Loucy (cell line): ENCODE measurements around the gene CCZ1.
"Not testable (repeated sequence)": the region's sequence is repeated elsewhere in the genome, so short reads cannot be mapped to it uniquely, and the experiment has no call there.

ENCODE experiments used
- H2AFZ ChIP-seq: fragments of 200-600 bp; sonication (generic); 2 replicates; pipeline ENCODE4 v1.6.0; 2016; ENCODE audit warnings: antibody characterized with exemption, mild to moderate bottlenecking, low read length, moderate library complexity
- H3F3A ChIP-seq: fragments of 200-600 bp; 2 replicates; pipeline ENCODE4 v1.6.0; 2016; ENCODE audit warnings: antibody characterized with exemption, low read depth, mild to moderate bottlenecking
- H3K27me3 ChIP-seq: fragments of 200-600 bp; sonication (generic); 2 replicates; pipeline ENCODE4 v1.6.1; 2014; ENCODE audit warnings: low read length, mild to moderate bottlenecking; ENCODE audit not compliant: insufficient read depth, poor library complexity, severe bottlenecking
- H3K36me3 ChIP-seq: fragments of 200-600 bp; sonication (generic); 2 replicates; pipeline ENCODE4 v1.6.1; 2016; ENCODE audit warnings: low read length; ENCODE audit not compliant: insufficient read depth
- H3K4me1 ChIP-seq: fragments of 200-600 bp; sonication (generic); 2 replicates; pipeline ENCODE4 v1.5.1; 2014; ENCODE audit warnings: low read length, mild to moderate bottlenecking; ENCODE audit not compliant: insufficient read depth, poor library complexity, severe bottlenecking
- H3K4me2 ChIP-seq: fragments of 200-600 bp; sonication (generic); 2 replicates; pipeline ENCODE4 v1.6.0; 2014; ENCODE audit warnings: antibody characterized with exemption, low read length, low read depth, mild to moderate bottlenecking; ENCODE audit not compliant: poor library complexity, severe bottlenecking
- H3K4me3 ChIP-seq: fragments of 200-600 bp; sonication (generic); 2 replicates; pipeline ENCODE4 v1.5.1; 2014; ENCODE audit warnings: low read length, mild to moderate bottlenecking, mixed read lengths; ENCODE audit not compliant: poor library complexity, severe bottlenecking
- H3K79me2 ChIP-seq: fragments of 200-600 bp; sonication (generic); 2 replicates; pipeline ENCODE4 v1.6.1; 2014; ENCODE audit warnings: low read length; ENCODE audit not compliant: insufficient read depth
- H3K9ac ChIP-seq: fragments of 200-600 bp; sonication (generic); 2 replicates; pipeline ENCODE4 v1.6.0; 2014; ENCODE audit warnings: mild to moderate bottlenecking, low read depth, low read length, moderate library complexity; ENCODE audit not compliant: poor library complexity, severe bottlenecking
- H3K9me2 ChIP-seq: fragments of 200-600 bp; sonication (generic); replicated peaks from 2 replicates; pipeline ENCODE4 v1.6.1; 2016; ENCODE audit warnings: low read depth, low read length, mixed read lengths
- H3K9me3 ChIP-seq: fragments of 200-600 bp; sonication (generic); 2 replicates; pipeline ENCODE4 v1.6.1; 2014; ENCODE audit warnings: mild to moderate bottlenecking, antibody characterized with exemption, low read length, low read depth; ENCODE audit not compliant: insufficient read depth
- H4K20me1 ChIP-seq: fragments of 200-600 bp; sonication (generic); 2 replicates; pipeline ENCODE4 v1.6.0; 2014; ENCODE audit warnings: antibody characterized with exemption, low read length, mild to moderate bottlenecking; ENCODE audit not compliant: insufficient read depth, poor library complexity, severe bottlenecking
- EZH2phosphoT487 ChIP-seq: fragments of 200-600 bp; IDR thresholded peaks from 2 replicates; pipeline ENCODE4 v1.6.1; 2018; ENCODE audit warnings: antibody characterized with exemption, mild to moderate bottlenecking, moderate library complexity, borderline replicate concordance
- TF ChIP-seq, protein P1 (sequence below): fragments of 200-600 bp; sonication (generic); conservative IDR thresholded peaks from 2 replicates; pipeline ENCODE4 v1.5.1; 2014; ENCODE audit warnings: mild to moderate bottlenecking, antibody characterized with exemption, low read length

Gene CCZ1

DNA sequence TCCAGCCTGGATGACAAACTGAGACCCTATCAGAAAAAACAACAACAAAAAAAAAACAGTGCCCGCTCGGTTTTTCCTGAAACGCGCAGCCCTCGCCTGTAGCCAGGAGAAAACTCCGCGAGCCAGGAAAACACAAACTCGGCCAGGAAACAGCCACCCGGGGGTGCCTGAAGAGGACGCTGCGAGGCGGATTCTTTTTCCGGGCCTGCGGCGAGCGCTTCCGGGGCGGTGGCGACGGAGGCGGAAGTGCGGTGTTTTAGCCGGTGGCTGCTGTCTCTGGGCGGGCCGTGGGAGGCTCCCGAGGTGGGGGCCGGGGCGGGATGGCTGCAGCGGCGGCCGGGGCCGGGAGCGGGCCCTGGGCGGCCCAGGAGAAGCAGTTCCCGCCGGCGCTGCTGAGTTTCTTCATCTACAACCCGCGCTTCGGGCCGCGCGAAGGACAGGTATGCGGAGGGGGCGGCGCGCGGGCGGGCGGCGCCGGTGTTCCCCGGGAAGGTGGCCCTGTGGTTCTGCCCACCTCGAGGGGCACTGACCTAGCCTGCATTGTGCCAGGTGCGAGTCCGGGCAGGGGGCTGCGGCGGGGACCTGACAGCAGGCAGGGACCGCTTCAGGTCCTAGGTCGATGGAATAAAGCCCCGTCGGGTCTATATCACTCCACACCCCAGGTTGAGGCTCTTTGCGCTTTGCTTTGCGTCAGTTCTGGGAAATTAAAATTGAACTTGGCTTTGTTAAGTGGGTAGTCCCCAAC is at the start of gene CCZ1:
Gene CCZ1 (plus strand): TSS at position 254 of the 745 bp plus-strand sequence. CDS start 67 bp downstream, at position 321.
- H3K4me1 ChIP-seq, H3F3A ChIP-seq, H3K9ac ChIP-seq, H3K9me2 ChIP-seq, H3K27me3 ChIP-seq, H4K20me1 ChIP-seq, H3K79me2 ChIP-seq, H3K36me3 ChIP-seq, H3K9me3 ChIP-seq: not testable (repeated sequence)
- H3K4me3 ChIP-seq: peak within 1 kb of the TSS; percentile 70
- H2AFZ ChIP-seq: 0 out of 2 replicates have a peak within 1 kb of the TSS, but pooled peaks have one; percentile 43
- H3K4me2 ChIP-seq: peak within 1 kb of the TSS; percentile 46
- TF ChIP-seq, protein P1, sequence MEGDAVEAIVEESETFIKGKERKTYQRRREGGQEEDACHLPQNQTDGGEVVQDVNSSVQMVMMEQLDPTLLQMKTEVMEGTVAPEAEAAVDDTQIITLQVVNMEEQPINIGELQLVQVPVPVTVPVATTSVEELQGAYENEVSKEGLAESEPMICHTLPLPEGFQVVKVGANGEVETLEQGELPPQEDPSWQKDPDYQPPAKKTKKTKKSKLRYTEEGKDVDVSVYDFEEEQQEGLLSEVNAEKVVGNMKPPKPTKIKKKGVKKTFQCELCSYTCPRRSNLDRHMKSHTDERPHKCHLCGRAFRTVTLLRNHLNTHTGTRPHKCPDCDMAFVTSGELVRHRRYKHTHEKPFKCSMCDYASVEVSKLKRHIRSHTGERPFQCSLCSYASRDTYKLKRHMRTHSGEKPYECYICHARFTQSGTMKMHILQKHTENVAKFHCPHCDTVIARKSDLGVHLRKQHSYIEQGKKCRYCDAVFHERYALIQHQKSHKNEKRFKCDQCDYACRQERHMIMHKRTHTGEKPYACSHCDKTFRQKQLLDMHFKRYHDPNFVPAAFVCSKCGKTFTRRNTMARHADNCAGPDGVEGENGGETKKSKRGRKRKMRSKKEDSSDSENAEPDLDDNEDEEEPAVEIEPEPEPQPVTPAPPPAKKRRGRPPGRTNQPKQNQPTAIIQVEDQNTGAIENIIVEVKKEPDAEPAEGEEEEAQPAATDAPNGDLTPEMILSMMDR: 0 out of 2 replicates have a peak, but pooled peaks have one; percentile 11

DNA sequence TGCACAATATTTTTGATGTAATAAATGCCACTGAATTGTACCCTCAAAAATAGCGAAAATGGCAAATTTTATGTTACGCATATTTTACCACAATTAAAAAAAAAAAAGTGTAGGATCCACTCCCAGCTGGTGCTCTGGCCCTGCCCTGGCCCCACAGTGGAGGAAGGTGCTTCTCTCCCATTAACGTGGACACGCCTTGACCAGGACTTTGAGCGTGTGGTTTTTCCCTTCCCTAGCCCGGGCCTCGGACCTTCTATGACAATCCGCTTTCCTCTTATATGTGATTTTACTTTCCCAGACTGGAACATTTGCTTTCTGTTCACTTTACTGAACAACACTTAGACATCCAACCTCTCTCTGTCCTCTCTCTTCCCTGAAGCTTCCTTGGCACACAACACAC is 47.6 kb upstream of the CCZ1 start:
- no peak overlapping the region for H2AFZ ChIP-seq
- H3K4me2 ChIP-seq: no peak overlapping the region
- H3F3A ChIP-seq: no peaks in the 10 kb centered on the region
- no peaks in the 10 kb centered on the region for H4K20me1 ChIP-seq
- no peaks in the 10 kb centered on the region for H3K9me2 ChIP-seq
- H3K9me3 ChIP-seq: no peaks in the 10 kb centered on the region
- H3K79me2 ChIP-seq: no peaks in the 10 kb centered on the region
- TF ChIP-seq, protein P1: no peak
- TF ChIP-seq EZH2phosphoT487: no peak
- H3K4me3 ChIP-seq: no peak overlapping the region
- H3K36me3 ChIP-seq: no peaks in the 10 kb centered on the region
- H3K4me1 ChIP-seq: no peaks in the 10 kb centered on the region
- H3K9ac ChIP-seq: no peak overlapping the region
- H3K27me3 ChIP-seq: no peaks in the 10 kb centered on the region

DNA sequence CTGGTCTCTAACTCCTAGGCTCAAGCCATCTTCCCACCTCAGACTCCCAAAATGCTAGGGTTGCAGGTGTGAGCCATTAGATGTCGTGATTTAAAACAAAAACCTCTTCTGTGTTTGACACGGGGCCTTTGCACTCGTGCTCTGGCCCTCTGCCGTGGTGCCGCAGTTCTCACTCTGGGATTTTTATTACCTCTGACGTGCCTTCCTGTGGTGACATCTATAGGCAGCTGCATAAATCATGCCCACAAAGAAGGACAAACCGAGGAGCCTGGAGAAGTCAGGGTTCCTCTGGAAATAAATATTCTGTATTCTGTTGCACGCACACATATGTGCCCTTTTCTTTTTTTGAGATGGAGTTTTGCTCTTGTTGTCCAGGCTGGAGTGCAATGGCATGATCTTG is 43.8 kb upstream of the CCZ1 start:
- TF ChIP-seq EZH2phosphoT487: no peak
- TF ChIP-seq, protein P1: no peak
- H3F3A ChIP-seq: no peaks in the 10 kb centered on the region
- H3K9me2 ChIP-seq: no peaks in the 10 kb centered on the region
- H3K9me3 ChIP-seq: no peaks in the 10 kb centered on the region
- H2AFZ ChIP-seq: peak overlapping the region; percentile 69
- H4K20me1 ChIP-seq: no peaks in the 10 kb centered on the region
- H3K9ac ChIP-seq: no peak overlapping the region
- no peaks in the 10 kb centered on the region for H3K27me3 ChIP-seq
- no peaks in the 10 kb centered on the region for H3K79me2 ChIP-seq
- no peaks in the 10 kb centered on the region for H3K4me1 ChIP-seq
- H3K36me3 ChIP-seq: no peaks in the 10 kb centered on the region
- peak overlapping the region; percentile 53 for H3K4me3 ChIP-seq
- H3K4me2 ChIP-seq: peak overlapping the region; percentile 64

DNA sequence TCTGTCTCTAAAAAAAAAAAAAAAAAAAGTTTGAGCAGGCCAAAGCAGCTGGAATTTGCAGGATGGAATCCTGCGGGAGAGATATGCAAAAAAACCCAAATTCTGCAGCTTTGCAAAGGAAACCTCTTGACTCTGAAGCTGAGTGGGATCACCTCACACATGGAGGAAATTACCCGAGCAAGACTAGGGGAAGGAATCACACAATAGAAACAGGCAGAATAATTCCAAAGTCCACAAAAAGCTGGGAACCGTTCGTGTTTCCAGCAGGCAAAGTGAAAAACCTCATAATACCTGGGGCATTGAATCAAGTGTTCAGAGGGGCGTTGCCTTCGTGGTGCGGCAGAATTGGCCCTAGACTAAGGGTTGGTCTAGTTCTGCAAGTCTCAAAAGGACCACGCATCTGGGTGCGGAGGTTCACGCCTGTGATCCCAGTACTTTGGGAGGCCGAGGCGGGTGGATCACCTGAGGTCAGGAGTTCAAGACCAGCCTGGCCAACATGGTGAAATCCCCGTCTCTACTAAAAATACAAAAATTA is 41.4 kb upstream of the CCZ1 start:
- H3K4me2 ChIP-seq, H3K4me3 ChIP-seq, H3K79me2 ChIP-seq, H3K9me2 ChIP-seq, H2AFZ ChIP-seq, H3F3A ChIP-seq, H3K27me3 ChIP-seq, H3K4me1 ChIP-seq, H3K9me3 ChIP-seq, H3K36me3 ChIP-seq, H4K20me1 ChIP-seq, H3K9ac ChIP-seq: not testable (repeated sequence)

DNA sequence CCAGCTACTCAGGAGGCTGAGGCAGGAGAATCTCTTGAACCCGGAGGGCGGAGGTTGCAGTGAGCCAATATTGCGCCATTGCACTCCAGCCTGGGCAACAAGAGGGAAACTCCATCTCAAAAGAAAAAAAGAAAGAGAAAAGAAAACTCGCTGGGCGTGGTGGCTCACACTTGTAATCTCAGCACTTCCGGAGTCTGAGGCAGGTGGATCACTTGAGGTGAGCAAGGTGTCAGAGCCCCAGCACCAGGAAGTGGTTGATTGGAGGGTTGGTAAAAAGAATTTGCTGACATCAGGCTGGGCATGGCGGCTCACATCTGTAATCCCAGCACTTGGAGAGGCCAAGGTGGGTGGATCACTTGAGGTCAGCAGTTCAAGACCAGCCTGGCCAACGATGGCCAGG is 40.0 kb upstream of the CCZ1 start:
- H4K20me1 ChIP-seq, H3K9ac ChIP-seq, H3K4me2 ChIP-seq, H2AFZ ChIP-seq, H3F3A ChIP-seq, H3K9me2 ChIP-seq, H3K4me1 ChIP-seq, H3K36me3 ChIP-seq, H3K27me3 ChIP-seq, H3K79me2 ChIP-seq, H3K9me3 ChIP-seq, H3K4me3 ChIP-seq: not testable (repeated sequence)
